WI38 (cell line): ENCODE results near the gene PLXDC1.
A peak's percentile ranks its signal among the peaks of the same experiment; 100 is the strongest.

Experiments used
- H3K4me3 ChIP-seq: 2 replicates; pipeline ENCODE4 v1.5.1; 2011; ENCODE audit warnings: low read depth, mild to moderate bottlenecking, control low read depth, low read length
- CTCF ChIP-seq: IDR thresholded peaks from 2 replicates; pipeline ENCODE4 v1.5.1; 2012; ENCODE audit warnings: low read depth, mild to moderate bottlenecking, control low read depth, low read length

PLXDC1 gene

GRCh38 chr17:39178536-39178935 is 27.1 kb upstream of the PLXDC1 start:
- TF ChIP-seq CTCF = no peak
- H3K4me3 ChIP-seq = no peak overlapping the region

- no peak for TF ChIP-seq CTCF
- no peak overlapping the region for H3K4me3 ChIP-seq
Observed at GRCh38 chr17:39177256-39177655, 25.8 kb upstream of the PLXDC1 start.

- no peak overlapping the region for H3K4me3 ChIP-seq
- no peak for TF ChIP-seq CTCF
Observed at GRCh38 chr17:39175695-39176093, 24.3 kb upstream of the PLXDC1 start.

- peak; percentile 81 for TF ChIP-seq CTCF
- H3K4me3 ChIP-seq = no peak overlapping the region
Observed at GRCh38 chr17:39174920-39175694, 23.7 kb upstream of the PLXDC1 start.

- no peak for TF ChIP-seq CTCF
- no peak overlapping the region for H3K4me3 ChIP-seq
Observed at GRCh38 chr17:39173526-39174274, 22.3 kb upstream of the PLXDC1 start.

GRCh38 chr17:39173080-39173479 is 21.6 kb upstream of the PLXDC1 start:
- TF ChIP-seq CTCF = no peak
- no peak overlapping the region for H3K4me3 ChIP-seq

GRCh38 chr17:39171933-39172332 is 20.5 kb upstream of the PLXDC1 start:
- TF ChIP-seq CTCF = no peak
- no peak overlapping the region for H3K4me3 ChIP-seq
